ENCODE data around the gene GAR1. TPM values are rescaled to one million over a fixed set of nuclear protein-coding genes. Genes with fewer than 3 reads are reported as not detected.

Gene GAR1
- total RNA-seq, 1 donor from 2014 or later, result 16.4 TPM

DNA sequence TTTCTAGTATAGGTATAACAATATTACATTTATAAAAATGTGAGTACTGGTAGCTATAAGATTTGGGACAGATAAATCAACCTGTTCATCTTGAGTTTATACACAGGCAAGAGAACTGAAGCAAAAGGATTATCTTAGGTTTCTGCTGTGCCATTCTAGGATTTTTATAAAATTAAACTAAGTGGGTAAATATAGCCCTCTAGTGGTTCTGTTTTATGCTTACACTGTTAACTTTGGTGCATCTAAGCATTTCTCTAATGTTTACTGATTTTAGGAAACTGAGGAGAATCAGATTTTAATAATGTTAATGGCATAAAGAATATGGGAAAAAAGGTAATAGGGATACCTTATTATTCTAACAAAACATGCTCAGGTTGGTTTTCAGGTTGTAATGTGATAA, 11.2 kb downstream of the GAR1 start:
- peak; percentile 33 for TF ChIP-seq CTCF (IDR thresholded peaks at IDR 0.05; ENCODE audit: insufficient read depth, low read length, poor library complexity, severe bottlenecking)
- Histone ChIP-seq H3K36me3 (ENCODE audit: control insufficient read depth, insufficient read depth, low read length) (no peaks in the 10 kb centered on the region), H3K27me3 (ENCODE audit: control insufficient read depth, insufficient read depth, low read length) (no peaks in the 10 kb centered on the region), H3K4me3 (ENCODE audit: low read depth, low read length) (no peak overlapping the region)
- DNase-seq (ENCODE audit: low read depth), result no peak

- H3K27me3 ChIP-seq (ENCODE audit: control insufficient read depth, insufficient read depth, low read length), result no peaks in the 10 kb centered on the region
- TF ChIP-seq CTCF (IDR thresholded peaks at IDR 0.05; ENCODE audit: insufficient read depth, low read length, poor library complexity, severe bottlenecking), result no peak
- no peaks in the 10 kb centered on the region for H3K36me3 ChIP-seq (ENCODE audit: control insufficient read depth, insufficient read depth, low read length)
- H3K4me3 ChIP-seq (ENCODE audit: low read depth, low read length), result no peak within 1 kb of the TSS
- DNase-seq (ENCODE audit: low read depth), result no peak
Observed at GRCh38 chr4:109827672-109828071, 12.1 kb downstream of the GAR1 start, which contains the start of gene RRH. Gene RRH, plus strand, starts transcription at chr4:109827972. Its CDS starts 56 bp downstream, at chr4:109828028.

DNA sequence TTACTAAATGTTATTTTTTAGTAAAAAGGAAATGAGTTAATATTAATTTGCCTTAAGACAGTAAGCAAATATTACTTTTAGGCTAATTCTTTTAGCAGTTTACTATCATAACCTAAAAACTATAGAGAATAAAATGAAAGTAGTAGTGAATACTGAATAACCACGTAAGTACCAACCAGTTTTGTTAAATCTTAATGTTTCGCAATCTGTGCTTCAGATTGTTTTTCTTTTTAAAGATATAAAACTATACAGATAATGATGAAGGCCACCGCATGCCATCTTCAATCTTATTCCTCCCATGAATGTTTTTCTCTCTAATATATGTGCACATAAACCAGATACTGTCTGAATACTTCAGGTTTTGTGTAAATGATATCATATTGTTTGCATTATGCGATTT, 18.2 kb downstream of the GAR1 start:
- DNase-seq (ENCODE audit: low read depth), result no peak
- H3K36me3 ChIP-seq (ENCODE audit: control insufficient read depth, insufficient read depth, low read length), result no peaks in the 10 kb centered on the region
- no peak for TF ChIP-seq CTCF (IDR thresholded peaks at IDR 0.05; ENCODE audit: insufficient read depth, low read length, poor library complexity, severe bottlenecking)
- H3K27me3 ChIP-seq (ENCODE audit: control insufficient read depth, insufficient read depth, low read length), result no peaks in the 10 kb centered on the region
- H3K4me3 ChIP-seq (ENCODE audit: low read depth, low read length), result no peak overlapping the region

DNA sequence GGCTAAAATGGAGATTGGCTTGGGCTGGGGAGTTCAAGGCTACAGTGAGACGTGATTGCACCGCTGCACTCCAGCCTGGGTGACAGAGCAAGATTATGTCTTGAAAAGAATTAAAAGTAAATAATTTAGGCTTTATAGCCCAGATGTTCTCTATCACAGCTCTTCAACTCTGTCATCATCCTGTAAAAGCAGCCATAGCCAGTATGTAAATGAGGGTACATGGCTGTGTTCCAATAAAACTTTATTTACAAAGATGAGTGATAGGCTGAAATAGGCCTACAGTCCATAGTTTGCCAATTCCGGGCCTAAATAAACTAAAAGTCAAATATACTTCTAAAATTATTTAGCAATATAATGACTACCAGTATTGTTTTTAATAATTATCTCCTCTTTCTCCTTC, 21.4 kb downstream of the GAR1 start:
- Histone ChIP-seq H3K27me3 (ENCODE audit: control insufficient read depth, insufficient read depth, low read length) (no peaks in the 10 kb centered on the region), H3K36me3 (ENCODE audit: control insufficient read depth, insufficient read depth, low read length) (no peaks in the 10 kb centered on the region), H3K4me3 (ENCODE audit: low read depth, low read length) (no peak overlapping the region)
- DNase-seq (ENCODE audit: low read depth), result no peak
- no peak for TF ChIP-seq CTCF (IDR thresholded peaks at IDR 0.05; ENCODE audit: insufficient read depth, low read length, poor library complexity, severe bottlenecking)

DNA sequence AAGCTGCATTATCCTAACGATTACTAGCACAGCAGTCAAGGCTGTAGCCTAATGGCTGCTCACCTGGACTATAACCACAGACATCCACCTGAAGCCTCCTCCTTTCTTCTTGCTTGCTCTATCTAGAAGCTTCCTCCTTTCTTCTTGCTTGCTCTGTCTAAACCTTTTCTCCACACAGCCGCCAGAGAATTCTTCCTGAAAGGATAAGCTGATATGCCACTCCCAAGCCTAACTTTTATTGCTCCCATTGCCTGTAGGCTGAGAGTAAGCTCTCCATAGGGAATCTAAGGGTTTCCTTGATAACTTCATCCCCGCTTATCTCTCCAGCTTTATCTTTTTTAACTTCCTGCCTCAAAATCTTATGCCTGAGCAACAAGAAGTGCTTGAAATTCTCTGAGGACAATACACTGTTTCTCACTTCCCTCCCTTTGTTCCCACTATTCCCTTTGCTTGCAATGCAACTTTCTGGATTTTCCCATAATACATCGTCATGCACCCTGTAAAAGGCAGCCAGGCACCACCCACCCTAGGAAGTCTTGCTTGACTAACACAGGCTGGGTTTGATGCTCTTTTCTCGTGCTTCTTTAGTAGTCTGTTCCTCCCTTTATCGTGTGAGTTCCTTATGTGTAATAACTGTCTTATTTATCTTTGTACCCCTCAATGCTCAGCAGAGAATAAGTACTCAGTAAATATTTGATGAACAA, 31.0 kb downstream of the GAR1 start:
- no peaks in the 10 kb centered on the region for H3K27me3 ChIP-seq (ENCODE audit: control insufficient read depth, insufficient read depth, low read length)
- H3K4me3 ChIP-seq (ENCODE audit: low read depth, low read length), result no peak overlapping the region
- DNase-seq (ENCODE audit: low read depth), result no peak
- H3K36me3 ChIP-seq (ENCODE audit: control insufficient read depth, insufficient read depth, low read length), result no peaks in the 10 kb centered on the region
- TF ChIP-seq CTCF (IDR thresholded peaks at IDR 0.05; ENCODE audit: insufficient read depth, low read length, poor library complexity, severe bottlenecking), result no peak

GRCh38 chr4:109847896-109848442, 32.4 kb downstream of the GAR1 start, which contains the start of gene LRIT3:
Gene LRIT3, plus strand, starts transcription at chr4:109848107. Its CDS starts 95 bp downstream, at chr4:109848202.
- Histone ChIP-seq H3K27me3 (ENCODE audit: control insufficient read depth, insufficient read depth, low read length) (no peaks in the 10 kb centered on the region), H3K4me3 (ENCODE audit: low read depth, low read length) (no peak within 1 kb of the TSS), H3K36me3 (ENCODE audit: control insufficient read depth, insufficient read depth, low read length) (no peaks in the 10 kb centered on the region)
- no peak for DNase-seq (ENCODE audit: low read depth)
- no peak for TF ChIP-seq CTCF (IDR thresholded peaks at IDR 0.05; ENCODE audit: insufficient read depth, low read length, poor library complexity, severe bottlenecking)
